HG03520 (cell line): Measurements from ENCODE around the gene CCDC183.
"Not testable (repeated sequence)": the region's sequence is repeated elsewhere in the genome, so short reads cannot be mapped to it uniquely, and the experiment has no call there.

Source experiments
- ATAC-seq: cut with Tn5 transposase; IDR thresholded peaks from one replicate; pipeline ENCODE4 v1.9.1; 2021; ENCODE audit warnings: mild to moderate bottlenecking, moderate library complexity; ENCODE audit not compliant: unreplicated experiment

Gene CCDC183

DNA sequence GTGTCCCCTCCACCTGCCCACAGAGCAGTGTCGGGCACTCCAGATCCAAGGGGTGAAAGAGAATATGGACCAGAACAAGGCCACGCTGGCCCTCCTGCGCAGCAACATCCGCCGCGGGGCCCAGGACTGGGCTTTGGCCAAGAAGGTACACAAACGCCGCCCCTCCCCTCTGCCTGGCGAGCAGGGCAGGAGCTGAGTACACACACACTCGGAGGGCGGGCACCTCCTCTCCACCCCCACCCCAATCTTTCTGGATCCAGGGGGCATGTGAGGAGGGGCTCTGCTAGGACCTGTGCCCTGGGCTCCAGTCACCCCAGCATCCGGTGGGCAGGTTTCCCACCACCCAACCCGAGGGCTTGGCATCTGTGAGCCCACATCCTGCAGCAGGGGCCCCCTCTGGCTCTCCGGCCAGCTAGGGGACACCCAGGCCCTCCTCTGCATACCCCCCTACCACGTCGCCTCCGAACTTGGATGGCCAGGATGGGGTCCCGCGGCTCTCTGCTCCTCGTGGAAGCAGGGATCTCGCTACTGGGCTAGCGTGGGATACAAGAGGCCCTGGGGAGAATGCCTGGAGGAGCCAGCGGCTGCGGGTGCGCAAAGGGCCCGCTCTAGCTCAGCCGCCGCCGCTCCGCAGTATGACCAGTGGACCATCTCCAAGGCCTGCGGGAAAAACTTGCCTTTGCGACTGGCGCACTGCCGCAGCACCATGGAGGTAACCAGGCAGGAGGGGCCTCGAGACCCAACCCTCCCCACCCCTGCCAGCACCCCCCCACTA, 3.1 kb downstream of the CCDC183 start:
- no peak for ATAC-seq

DNA sequence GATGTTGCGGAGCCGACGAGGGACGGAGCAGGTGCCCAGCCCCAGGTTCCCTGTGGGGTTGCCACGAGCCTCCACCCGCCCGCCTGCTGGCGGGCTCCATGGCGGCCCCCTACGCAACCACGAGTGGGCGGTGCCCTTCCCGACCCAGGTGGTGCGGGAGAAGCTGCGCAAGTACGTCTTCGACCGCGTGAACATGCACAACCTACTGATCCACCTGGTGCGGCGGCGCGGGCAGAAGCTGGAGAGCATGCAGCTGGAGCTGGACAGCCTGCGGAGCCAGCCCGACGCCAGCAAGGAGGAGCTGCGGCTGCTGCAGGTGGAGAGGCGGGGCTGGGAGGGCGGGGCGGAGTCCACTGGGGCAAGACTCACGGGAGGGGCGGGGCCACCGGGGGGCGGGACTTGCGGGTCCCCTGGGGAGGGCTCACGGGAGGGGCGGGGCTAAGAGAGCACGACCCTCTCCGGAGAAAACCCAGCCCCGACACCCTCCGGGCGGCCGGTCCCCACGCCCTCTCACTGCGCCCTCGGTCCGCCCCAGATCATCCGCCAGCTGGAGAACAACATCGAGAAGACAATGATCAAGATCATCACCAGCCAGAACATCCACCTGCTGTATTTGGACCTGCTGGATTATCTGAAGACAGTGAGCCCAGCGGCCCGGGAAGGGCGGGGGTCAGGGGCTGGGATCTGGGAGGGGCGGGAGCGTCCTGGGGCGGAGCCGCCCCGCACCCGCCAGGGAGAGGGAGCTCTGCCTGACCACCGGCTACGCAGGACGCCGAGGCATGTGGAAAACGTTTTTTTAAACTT, 3.9 kb downstream of the CCDC183 start:
- ATAC-seq, result no peak

DNA sequence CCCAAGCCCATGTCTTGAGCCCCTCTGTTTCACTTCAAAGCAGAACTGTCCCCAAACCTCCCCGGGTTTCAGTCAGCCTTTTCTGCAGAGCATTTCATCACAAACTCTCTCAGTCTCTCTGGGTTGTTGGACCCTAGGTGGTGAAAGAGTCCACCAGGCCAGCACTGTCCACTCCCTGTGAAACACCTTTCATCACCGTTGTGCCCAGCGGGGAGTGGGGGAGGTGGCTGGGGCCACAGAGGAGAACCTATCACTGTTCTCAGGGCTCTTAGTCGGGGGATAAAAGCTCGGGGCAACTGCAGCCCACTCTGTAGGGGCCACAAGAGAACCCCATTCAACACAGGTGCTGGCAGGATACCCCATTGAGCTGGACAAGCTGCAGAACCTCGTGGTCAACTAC, 6.2 kb downstream of the CCDC183 start:
- ATAC-seq, result no peak

DNA sequence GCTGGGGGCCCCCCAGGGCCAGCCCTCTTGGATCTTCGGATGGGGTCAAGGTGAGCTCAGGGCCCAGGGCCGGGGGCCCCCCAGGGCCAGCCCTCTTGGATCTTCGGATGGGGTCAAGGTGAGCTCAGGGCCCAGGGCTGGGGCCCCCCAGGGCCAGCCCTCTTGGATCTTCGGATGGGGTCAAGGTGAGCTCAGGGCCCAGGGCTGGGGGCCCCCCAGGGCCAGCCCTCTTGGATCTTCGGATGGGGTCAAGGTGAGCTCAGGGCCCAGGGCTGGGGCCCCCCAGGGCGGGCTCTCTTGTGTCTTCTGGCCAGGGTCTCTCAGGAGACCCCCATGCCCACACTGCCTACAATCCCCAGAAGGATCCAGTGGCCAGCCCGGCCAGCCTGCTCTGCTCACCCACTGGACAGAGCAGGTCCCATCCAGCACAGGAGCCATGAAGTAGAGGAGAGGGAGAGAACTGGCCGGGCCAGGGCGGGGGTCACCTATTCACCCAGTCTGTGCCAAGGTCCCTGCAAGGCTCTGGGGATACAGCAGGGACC, 6.9 kb downstream of the CCDC183 start:
- ATAC-seq, result not testable (repeated sequence)

DNA sequence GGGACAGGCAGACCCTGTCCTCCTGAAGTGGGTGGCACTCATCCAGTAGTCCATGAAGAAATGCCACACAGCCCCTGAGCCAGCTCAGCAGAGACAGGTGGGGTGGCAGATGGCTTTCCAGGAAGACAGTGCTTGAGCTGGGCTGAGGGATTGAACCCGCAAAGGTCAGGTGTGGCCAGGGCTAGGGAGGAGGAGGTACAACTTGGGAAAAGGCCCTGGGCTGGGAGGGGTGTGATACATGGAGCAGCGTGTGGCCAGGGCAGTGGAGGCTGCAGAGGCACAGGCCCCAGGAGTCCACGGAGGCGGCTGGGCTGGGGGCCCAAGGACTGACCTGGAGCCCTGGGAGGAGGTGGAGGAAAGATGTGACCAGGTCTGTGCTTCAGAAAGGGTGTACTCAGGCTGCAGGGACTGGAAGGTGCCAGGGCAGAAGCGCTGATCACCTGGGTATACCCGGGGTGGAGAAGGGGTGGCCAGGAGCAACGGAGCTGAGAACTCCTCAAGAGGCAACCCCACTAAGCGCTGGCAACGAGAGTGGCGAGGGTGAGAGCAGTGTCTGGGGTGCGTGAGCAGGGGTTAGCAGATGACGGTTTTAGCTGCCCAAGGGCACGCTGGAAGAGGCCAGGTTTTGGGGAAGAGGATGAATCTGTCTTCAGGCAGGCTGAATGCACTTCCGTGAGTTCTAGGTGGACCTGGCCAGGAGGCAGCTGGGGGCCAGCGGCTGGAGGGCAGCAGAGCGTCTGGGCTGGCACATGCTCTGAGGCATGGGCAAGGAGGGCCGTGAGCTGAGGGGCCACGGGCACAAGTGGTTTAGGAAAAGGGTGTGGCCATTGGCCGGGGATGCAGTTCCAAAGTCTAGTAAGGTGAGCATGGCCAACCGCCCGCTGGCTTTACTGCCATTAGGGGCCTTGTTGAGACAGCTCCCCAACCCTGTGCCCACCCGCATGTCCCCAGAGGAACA, 7.7 kb downstream of the CCDC183 start:
- ATAC-seq, result no peak

DNA sequence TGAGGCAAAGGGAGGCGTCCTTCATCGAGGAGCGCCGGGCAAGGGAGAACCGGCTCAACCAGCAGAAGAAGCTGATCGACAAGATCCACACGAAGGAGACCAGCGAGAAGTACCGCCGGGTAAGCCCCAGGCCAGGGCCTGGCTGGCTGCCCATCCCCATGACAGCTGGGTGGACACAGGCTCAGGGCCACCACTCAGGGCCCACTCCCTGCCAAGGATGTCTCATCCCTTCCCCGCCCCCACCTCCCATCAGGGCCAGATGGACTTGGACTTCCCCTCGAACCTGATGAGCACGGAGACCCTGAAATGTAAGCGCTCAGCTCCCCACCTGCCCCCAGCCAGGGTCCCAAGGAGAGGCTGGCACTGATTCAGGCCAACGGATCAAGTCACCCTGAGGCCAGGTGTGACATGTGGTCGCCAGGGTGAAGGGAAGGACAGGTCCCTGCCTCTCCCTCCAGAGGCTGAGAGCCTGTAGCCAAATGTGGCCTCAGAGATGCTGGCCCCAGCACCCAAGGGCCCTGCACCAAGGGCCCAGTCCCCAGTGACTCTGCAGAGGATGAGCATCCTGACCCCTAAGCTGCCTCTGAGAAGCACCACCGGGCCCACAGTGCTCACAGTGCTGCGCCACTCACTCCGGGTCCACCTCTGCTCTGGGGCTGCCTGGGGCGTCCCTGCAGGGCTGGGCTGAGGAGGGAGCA, 8.5 kb downstream of the CCDC183 start:
- ATAC-seq, result no peak

DNA sequence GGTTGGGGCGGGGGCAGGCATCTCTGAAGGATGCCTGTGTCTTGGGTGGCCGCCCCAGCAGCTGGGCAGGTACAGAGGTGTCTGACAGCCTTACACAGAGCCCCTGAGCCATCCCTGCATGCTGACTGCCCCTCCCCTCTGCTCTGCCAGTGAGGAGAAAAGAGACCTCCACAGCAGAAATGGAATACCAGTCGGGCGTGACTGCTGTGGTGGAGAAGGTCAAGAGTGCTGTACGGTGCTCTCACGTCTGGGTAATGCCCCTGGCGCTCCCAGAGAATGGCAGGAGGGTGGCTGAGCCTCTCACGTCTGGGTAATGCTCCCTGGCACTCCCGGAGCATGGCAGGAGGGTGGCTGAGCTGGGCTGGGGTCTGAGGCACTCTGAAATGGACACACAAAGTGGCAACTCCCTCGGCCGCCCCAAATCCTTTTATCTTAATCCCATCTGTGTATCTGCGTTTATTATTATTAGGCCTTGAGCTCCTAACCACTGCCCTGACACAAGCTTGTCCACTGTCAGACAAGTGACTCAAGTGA, 9.1 kb downstream of the CCDC183 start:
- no peak for ATAC-seq

DNA sequence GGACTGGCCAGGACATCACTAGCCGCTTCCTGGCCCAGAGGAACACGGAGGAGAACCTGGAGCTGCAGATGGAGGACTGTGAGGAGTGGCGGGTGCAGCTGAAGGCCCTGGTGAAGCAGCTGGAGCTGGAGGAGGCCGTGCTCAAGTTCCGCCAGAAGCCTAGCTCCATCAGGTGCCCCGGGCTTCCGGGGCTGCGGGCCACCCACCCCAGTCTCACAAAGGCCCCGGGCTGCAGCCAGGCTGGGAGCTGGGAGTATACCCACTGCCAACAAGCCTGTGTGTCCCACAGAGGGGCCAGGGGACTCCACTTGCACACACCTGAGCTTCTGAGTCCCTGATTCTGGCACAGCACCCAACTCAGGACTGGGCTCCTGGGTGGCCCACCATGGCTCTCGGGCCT, 9.9 kb downstream of the CCDC183 start:
- ATAC-seq, result no peak

DNA sequence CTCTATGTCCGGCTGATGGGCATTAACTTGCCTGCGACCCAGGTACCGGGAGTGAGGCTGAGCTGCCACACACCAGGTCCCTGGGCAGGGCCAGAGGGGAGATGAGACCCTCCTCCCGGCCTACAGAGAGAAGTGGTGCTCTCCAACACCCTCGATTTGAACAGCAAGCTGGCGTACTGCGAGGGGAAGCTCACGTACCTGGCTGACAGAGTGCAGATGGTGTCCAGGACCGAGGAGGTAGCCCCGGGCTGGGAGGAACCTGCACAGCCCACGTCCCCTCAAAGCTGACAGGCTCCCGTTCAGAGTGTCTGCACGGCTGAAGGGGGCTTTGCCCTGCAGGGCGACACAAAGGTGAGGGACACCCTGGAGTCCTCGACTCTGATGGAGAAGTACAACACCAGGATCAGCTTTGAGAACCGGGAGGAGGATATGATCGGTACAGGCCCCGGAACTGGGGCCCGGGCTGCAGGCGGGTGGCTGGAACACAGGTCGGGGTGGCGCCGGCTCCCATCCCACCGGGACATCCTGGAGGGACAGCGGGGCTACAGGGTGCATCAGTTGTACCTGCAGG, 10.6 kb downstream of the CCDC183 start:
- no peak for ATAC-seq

DNA sequence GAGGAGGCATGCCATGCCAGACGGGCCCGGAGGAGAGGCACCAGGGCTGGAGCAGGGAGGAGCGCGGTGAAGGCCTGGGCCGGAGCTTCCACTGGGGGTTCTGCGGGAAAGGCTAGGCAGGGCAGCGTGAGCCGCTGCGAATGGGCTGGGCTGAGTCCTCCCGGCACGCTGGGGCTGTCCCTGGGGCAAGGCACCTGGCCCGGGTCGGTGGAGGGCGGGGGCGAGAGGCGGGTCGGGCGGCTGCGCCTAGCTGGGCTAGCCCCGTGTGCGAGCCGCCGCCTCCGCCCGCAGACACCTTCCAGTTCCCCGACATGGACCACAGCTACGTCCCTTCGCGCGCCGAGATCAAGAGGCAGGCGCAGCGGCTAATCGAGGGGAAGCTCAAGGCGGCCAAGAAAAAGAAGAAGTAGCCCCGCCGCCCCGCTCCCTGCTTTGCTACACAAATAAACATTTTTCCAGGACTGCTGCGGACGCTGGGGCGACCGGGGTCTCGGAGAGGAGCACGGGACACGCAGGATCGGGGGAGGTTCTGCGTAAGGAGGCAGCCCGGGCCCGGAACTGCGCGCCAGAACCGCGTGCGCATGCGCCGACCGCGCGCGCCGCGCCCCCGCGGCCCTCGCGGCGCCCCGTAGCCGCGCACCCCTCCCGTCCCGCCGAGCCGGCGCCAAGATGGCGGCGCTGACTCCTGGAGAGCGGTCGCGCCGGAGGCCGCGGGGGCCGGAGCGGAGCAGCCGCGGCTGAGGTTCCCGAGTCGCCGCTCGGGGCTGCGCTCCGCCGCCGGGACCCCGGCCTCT, 11.3 kb downstream of the CCDC183 start, which contains the start of gene RABL6:
Gene RABL6 (plus strand): TSS at position 668 of the 794 bp plus-strand sequence. CDS start 249 bp downstream, outside the sequence.
- peak; percentile 68 for ATAC-seq

DNA sequence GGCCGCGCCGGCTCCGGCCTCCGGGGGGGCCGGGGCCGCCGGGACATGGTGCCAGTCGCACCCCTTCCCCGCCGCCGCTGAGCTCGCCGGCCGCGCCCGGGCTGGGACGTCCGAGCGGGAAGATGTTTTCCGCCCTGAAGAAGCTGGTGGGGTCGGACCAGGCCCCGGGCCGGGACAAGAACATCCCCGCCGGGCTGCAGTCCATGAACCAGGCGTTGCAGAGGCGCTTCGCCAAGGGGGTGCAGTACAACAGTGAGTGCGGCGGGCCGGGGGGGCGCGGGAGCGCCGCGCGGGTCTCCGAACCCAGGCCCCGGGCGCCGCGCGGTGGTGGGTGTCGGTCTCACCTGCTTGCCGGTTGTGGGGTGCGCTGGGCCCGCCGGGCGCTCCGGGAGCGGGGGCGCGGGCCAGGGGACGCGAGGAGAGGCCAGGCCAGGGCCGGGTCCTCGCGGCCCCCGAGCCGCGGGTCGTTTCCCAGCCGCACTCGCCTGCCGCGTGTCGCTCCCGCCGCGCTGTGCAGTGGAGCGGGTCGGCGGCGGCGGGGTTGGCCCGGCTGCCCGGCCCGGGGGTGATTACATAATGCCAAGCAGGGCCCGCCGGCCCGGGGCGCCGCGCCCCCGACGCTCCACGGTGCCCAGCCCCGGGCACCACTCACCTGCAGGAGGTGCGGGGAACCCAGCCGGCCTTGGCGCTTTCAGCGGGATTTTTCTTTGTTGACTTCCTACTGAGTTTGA, 12.1 kb downstream of the CCDC183 start:
- peak; percentile 27 for ATAC-seq

DNA sequence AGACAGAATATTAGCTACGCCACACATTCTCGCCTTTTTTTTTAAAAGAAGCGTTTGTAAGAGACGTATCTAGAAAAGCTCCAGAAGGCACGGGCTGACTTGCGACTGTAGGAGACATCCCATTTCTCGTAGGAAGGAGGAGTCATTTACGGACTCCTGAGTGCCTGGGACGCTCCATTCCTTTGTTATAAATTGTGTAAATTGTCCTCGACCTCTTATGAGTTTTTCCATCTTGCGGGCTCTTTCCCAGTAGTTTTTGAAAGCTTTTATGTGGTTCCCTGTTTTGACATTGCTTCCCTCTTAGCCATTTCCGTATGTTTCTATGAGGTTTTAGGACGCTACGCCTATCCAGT, 12.6 kb downstream of the CCDC183 start:
- ATAC-seq, result no peak

DNA sequence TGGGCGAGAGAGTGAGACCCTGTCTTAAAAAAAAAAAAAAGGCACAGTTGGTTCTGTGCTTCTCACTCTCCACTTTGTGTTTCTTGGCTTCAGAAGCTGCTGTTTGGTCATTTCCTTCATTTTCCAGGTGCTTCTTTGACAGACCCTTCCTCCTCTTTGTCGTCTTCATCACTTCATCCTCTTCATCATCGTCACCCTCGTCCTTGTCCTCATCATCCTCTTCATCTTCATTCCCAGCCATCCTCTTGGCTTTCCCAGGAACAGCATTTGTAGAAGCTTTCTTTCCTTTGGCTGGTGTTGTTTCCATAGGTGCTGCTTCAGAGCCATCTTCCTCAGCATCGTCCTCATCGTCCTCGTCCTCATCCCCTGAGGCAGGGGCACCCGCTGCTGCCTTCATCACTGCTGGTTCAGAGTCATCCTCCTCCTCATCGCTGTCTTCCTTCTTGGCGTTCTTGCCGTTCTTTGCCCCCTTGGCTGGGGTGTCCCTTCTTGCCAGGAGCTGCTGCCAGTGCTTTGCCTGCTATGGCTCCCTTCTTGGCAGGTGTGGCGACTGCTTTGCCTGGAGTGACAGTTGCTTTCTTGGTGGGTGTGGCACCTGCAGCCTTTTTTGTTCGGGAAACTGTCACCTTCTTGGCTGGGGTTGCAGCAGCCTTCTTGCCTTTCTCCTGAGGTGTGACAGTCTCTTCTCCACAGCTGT, 18.7 kb downstream of the CCDC183 start:
- ATAC-seq, result no peak

DNA sequence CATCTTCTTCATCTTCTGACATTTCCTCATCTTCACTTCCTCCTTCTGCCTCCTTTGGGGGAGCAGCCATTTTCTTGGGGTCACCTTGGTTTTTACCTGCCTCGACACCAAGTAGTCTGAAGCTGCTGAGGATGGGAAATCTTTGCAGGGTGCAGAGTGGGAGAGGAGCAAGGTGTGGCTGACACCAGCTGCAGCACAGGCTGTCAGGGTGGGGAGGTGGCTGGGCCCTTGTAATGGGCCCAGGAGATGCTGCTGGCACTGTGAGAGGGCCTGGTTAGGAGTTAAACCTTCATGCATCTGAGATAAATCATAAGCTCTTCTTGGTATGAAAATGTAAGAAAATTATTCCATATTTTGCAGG, 19.3 kb downstream of the CCDC183 start:
- no peak for ATAC-seq

DNA sequence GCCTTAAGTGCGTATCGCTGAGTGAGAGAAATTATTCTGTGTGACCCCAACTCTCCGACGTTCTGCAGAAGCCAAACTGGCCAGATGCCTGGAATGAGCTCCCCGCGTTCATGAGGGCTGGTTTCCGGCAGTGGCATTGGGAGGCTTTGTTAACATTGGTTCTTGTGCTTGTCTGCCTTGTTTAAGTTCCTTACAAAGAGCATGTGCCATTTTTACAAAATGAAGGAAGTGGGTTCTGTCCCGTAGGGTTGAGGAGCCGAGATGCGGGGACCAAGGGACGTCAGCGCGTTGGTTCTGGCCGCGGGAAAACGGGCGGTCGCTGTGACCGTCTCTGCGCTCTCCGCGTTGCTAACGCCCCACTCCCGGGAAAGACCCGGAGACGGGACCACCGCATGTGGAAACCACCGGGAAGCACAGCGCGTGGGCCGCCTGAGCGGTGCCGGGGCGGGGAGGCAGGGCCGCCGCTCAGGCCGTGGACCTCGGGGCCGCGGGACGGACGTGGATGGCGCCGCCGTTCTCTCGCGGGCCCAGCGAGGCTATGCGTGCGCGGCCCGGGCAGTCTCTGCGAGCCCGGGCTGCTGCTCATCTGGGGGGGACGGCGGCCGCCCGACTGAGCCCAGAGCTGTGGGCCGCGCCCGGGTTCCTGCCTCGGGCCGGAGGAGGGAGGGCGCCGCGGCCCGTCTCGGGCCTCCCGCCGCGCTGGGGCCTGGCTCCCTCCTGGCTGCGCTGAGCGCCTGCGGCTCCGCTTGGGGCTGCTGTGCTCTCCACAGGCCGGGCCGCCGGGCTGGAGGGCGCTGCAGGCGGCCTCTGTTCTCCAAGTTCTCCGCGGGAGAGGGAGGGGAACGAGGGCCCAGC, 25.1 kb downstream of the CCDC183 start:
- no peak for ATAC-seq

DNA sequence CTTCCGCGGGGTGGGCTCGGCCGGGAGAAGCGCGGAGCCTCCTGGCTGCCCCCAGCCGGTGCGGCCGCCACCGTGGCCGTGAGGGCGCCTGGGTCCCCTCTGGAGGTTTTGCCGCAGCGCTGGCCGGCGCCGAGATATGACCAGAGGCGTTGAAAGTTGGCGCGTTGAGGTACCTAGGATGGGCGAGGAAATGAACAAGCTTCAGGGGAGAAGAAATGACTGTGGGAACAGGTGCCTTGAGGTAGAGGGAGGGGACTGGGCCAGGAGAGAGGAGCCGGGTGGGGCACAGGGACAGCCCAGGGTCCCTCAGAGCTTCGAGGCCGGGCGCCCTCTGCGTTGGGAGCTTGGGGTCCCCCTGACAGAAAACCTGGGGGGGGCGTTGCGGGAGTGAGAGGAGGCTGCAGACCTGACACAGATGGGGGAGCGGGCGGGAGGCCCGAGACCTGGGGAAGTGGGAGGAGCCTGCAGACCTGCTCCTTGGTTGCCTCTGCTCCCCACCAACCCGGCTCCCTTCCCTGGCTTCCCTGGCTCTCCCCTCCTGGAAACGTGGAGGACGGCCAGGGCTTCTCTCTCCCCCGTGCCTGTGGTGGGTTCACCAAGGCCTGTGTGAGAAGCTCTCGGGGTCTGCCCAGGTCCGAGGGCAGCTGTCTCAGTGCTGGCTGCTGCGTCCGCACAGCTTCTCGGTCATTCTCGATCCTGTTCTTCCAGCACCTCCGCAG, 25.8 kb downstream of the CCDC183 start:
- ATAC-seq, result no peak
